PC-3 (cell line): ENCODE results near the gene NPLOC4. TPM values are rescaled to one million over a fixed set of nuclear protein-coding genes. Genes with fewer than 3 reads are reported as not detected.

Experiments
- ATAC-seq: fragments of 200-7000 bp; cut with Tn5 transposase; 2 replicates; pipeline ENCODE4 v1.9.1; 2020; ENCODE audit warnings: mild to moderate bottlenecking, moderate library complexity
- BruUV-seq: library from RNA; stranded (reverse); fragments of 400-500 nt; replicated peaks from 2 replicates; lab custom pipeline; 2021; lab: Mats Ljungman, UMichigan
- CTCF ChIA-PET: fragments of 300-600 bp; sonication (Branson Sonifier 250); formaldehyde crosslinking; loops from one replicate; lab custom pipeline; 2022; ENCODE audit warnings: antibody characterized with exemption; lab: Charles Lee
- POLR2A ChIA-PET: fragments of 300-600 bp; sonication (Branson Sonifier 250); formaldehyde crosslinking; loops from one replicate; lab custom pipeline; 2022; ENCODE audit warnings: antibody characterized with exemption; ENCODE audit not compliant: unreplicated experiment; lab: Charles Lee
- DNase-seq: peaks from one replicate; pipeline ENCODE4 v3.0.0-alpha.2; 2015
- H2AFZ ChIP-seq: fragments of 300-600 bp; sonication (generic); 2 replicates; pipeline ENCODE4 v1.6.0; 2016; ENCODE audit warnings: antibody characterized with exemption, low read length
- H3F3A ChIP-seq: fragments of 300-600 bp; sonication (generic); one replicate; pipeline ENCODE4 v1.6.0; 2017; ENCODE audit warnings: antibody characterized with exemption, low read length, control low read depth, mild to moderate bottlenecking; ENCODE audit not compliant: unreplicated experiment
- H3K27ac ChIP-seq: fragments of 300-600 bp; sonication (generic); 2 replicates; pipeline ENCODE4 v1.5.1; 2016; ENCODE audit warnings: mild to moderate bottlenecking, low read length
- H3K27me3 ChIP-seq: fragments of 300-600 bp; sonication (generic); 2 replicates; pipeline ENCODE4 v1.6.1; 2016; ENCODE audit warnings: low read length, mixed read lengths
- H3K36me3 ChIP-seq: fragments of 300-600 bp; sonication (generic); 2 replicates; pipeline ENCODE4 v1.6.1; 2016; ENCODE audit warnings: low read depth, mixed run types, low read length, mixed read lengths
- H3K4me1 ChIP-seq: fragments of 300-600 bp; sonication (generic); 2 replicates; pipeline ENCODE4 v1.5.1; 2016; ENCODE audit warnings: low read length; ENCODE audit not compliant: insufficient read depth
- H3K4me2 ChIP-seq: fragments of 300-600 bp; sonication (generic); 2 replicates; pipeline ENCODE4 v1.6.0; 2016; ENCODE audit warnings: low read length
- H3K4me3 ChIP-seq: fragments of 300-600 bp; sonication (generic); 2 replicates; pipeline ENCODE4 v1.5.1; 2016; ENCODE audit warnings: mild to moderate bottlenecking, low read length, mixed read lengths
- H3K79me2 ChIP-seq: fragments of 300-600 bp; sonication (generic); 2 replicates; pipeline ENCODE4 v1.6.1; 2017; ENCODE audit warnings: low read length, mixed read lengths
- H3K9ac ChIP-seq: fragments of 300-600 bp; sonication (generic); 2 replicates; pipeline ENCODE4 v1.6.0; 2016; ENCODE audit warnings: mild to moderate bottlenecking, low read length
- H3K9me2 ChIP-seq: fragments of 300-600 bp; sonication (generic); replicated peaks from 2 replicates; pipeline ENCODE4 v1.6.1; 2016; ENCODE audit warnings: mixed run types, low read length, mixed read lengths
- H3K9me3 ChIP-seq: fragments of 300-600 bp; sonication (generic); 2 replicates; pipeline ENCODE4 v1.6.1; 2016; ENCODE audit warnings: low read length, mixed read lengths
- H4K20me1 ChIP-seq: fragments of 300-600 bp; sonication (generic); 2 replicates; pipeline ENCODE4 v1.6.1; 2016; ENCODE audit warnings: low read length, mixed read lengths
- EZH2 ChIP-seq: fragments of 300-600 bp; sonication (generic); IDR thresholded peaks from one replicate; pipeline ENCODE4 v1.6.1; 2017; ENCODE audit warnings: antibody characterized with exemption, mild to moderate bottlenecking, low read length; ENCODE audit not compliant: unreplicated experiment
- EZH2phosphoT487 ChIP-seq: fragments of 300-600 bp; sonication (generic); IDR thresholded peaks from 2 replicates; pipeline ENCODE4 v1.6.1; 2018; ENCODE audit warnings: mild to moderate bottlenecking, antibody characterized with exemption, low read length, borderline replicate concordance
- intact Hi-C: fragments of 100-400 bp; cut with micrococcal nuclease; formaldehyde crosslinking; loops from 2 replicates; pipeline ENCODE4 v1.9.0; 2023
- total RNA-seq: library from RNA; depleted of rRNA; stranded (reverse); fragments of >200 nt; gene quantifications from 2 replicates; pipeline ENCODE4 v1.2.3, GENCODE V29; 2014
- TF ChIP-seq, protein P1 (sequence below): fragments of 300-600 bp; sonication (generic); conservative IDR thresholded peaks from 2 replicates; pipeline ENCODE4 v1.5.1; 2017; ENCODE audit warnings: antibody characterized with exemption, low read depth, mild to moderate bottlenecking, low read length

Gene NPLOC4
- total RNA-seq, 1 experiment from 2014 or later = 109 TPM

- H3K27me3 ChIP-seq = peaks cover 2% of the 10 kb centered on the region; the same call in 1 of the 2 replicates
- H3K9ac ChIP-seq = no peak overlapping the region
- ATAC-seq (peak; percentile 44), DNase-seq (no peak)
- ChIA-PET POLR2A (no interaction called here), CTCF (no interaction called here)
- H3K4me1 ChIP-seq = peaks cover under 1% of the 10 kb centered on the region
- no peaks in the 10 kb centered on the region for H3K9me2 ChIP-seq
- no TSS peak for BruUV-seq
- no peaks in the 10 kb centered on the region for H3F3A ChIP-seq
- intact Hi-C loops = no loop called here
- TF ChIP-seq, protein P1, sequence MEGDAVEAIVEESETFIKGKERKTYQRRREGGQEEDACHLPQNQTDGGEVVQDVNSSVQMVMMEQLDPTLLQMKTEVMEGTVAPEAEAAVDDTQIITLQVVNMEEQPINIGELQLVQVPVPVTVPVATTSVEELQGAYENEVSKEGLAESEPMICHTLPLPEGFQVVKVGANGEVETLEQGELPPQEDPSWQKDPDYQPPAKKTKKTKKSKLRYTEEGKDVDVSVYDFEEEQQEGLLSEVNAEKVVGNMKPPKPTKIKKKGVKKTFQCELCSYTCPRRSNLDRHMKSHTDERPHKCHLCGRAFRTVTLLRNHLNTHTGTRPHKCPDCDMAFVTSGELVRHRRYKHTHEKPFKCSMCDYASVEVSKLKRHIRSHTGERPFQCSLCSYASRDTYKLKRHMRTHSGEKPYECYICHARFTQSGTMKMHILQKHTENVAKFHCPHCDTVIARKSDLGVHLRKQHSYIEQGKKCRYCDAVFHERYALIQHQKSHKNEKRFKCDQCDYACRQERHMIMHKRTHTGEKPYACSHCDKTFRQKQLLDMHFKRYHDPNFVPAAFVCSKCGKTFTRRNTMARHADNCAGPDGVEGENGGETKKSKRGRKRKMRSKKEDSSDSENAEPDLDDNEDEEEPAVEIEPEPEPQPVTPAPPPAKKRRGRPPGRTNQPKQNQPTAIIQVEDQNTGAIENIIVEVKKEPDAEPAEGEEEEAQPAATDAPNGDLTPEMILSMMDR = no peak
- TF ChIP-seq EZH2 (no peak), EZH2phosphoT487 (no peak)
- no peaks in the 10 kb centered on the region for H3K9me3 ChIP-seq
- no peak overlapping the region for H3K27ac ChIP-seq
- no peaks in the 10 kb centered on the region for H3K79me2 ChIP-seq
- H4K20me1 ChIP-seq = no peaks in the 10 kb centered on the region
- no peak overlapping the region for H2AFZ ChIP-seq
- no peaks in the 10 kb centered on the region for H3K36me3 ChIP-seq
- H3K4me3 ChIP-seq = no peak overlapping the region
- no peak overlapping the region for H3K4me2 ChIP-seq
These were observed 102.5 kb downstream of the NPLOC4 start for GRCh38 chr17:81534157-81535006.

DNA sequence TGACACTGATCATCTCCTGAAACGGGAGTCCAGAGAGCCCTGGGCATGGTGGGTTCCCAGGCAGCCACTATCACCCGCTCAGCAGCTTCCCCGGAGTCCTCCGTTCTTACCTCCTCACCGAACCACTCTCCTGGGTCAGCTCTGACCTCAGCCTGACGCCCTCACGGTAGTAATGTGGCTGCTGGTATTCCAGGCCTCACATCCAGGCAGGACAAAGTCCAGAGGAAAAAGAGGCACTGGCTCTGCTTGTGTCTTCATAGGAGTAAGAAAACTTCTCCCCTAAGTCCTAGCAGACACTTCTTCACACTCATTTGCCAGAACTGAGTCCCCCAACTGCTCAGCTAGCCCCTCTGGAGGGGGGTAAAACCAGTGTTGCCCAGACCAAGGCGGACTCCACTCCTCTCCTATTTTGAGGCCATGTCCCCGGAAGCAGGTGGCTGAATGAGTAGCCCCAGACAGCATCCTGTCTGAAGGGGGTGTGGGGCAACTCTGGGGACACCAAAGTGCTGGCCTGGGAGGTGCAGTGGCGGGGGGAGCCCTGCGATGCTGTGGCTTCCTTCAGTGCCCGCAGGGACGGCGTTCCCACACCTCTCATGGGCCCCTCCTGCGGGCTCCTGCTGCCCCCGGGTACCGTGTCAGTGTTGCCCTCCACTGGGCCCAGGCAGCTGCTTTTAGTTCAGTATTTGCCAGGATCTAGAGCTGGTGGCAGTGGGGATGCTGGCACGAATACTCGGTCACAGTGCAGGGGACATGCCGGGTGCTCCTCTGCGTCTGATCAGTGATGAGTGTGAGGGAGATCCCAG lies 103.4 kb downstream of the NPLOC4 start:
- no TSS peak for BruUV-seq
- CTCF ChIA-PET = no interaction called here
- H3K79me2 ChIP-seq = no peaks in the 10 kb centered on the region
- H3K4me1 ChIP-seq = peaks cover 9% of the 10 kb centered on the region
- intact Hi-C loops = no loop called here
- ATAC-seq (no peak; the same call in 1 of the 2 replicates), DNase-seq (no peak)
- H3K4me3 ChIP-seq = no peak overlapping the region
- H4K20me1 ChIP-seq = no peaks in the 10 kb centered on the region
- H3K9me3 ChIP-seq = no peaks in the 10 kb centered on the region
- POLR2A ChIA-PET = no interaction called here
- H3K36me3 ChIP-seq = no peaks in the 10 kb centered on the region
- no peaks in the 10 kb centered on the region for H3K9me2 ChIP-seq
- H3K27me3 ChIP-seq = peaks cover 7% of the 10 kb centered on the region; the same call in 1 of the 2 replicates
- no peaks in the 10 kb centered on the region for H3F3A ChIP-seq
- no peak overlapping the region for H3K27ac ChIP-seq
- H3K9ac ChIP-seq = no peak overlapping the region
- TF ChIP-seq, protein P1 = no peak
- TF ChIP-seq EZH2phosphoT487 = no peak
- TF ChIP-seq EZH2 = no peak
- no peak overlapping the region for H3K4me2 ChIP-seq
- H2AFZ ChIP-seq = no peak overlapping the region
